GM12878 (cell line): ENCODE data around the gene OR2M3. TPM values are rescaled to one million over a fixed set of nuclear protein-coding genes. Genes with fewer than 3 reads are reported as not detected.

Source experiments
- FOXM1 ChIP-seq: IDR thresholded peaks from 2 replicates; pipeline ENCODE4 v1.6.1; 2012; ENCODE audit warnings: low read depth, mild to moderate bottlenecking, inconsistent platforms, low read length, moderate library complexity
- HDAC2 ChIP-seq: fragments of 200-600 bp; sonication (generic); IDR thresholded peaks from 2 replicates; pipeline ENCODE4 v1.6.1; 2017
- KAT2A ChIP-seq: conservative IDR thresholded peaks from 2 replicates; pipeline ENCODE4 v1.6.1; 2011; ENCODE audit warnings: low read depth, low read length; ENCODE audit not compliant: control insufficient read depth
- MEF2A ChIP-seq: IDR thresholded peaks from 2 replicates; pipeline ENCODE4 v1.6.1; 2011; ENCODE audit warnings: low read depth, mild to moderate bottlenecking, low read length, moderate library complexity; ENCODE audit not compliant: insufficient read depth
- SMC3 ChIP-seq: IDR thresholded peaks from 2 replicates; pipeline ENCODE4 v1.6.1; 2011; ENCODE audit warnings: low read length, improper control_type of control experiment, borderline replicate concordance
- YBX1 ChIP-seq: fragments of 450-650 bp; IDR thresholded peaks from 2 replicates; pipeline ENCODE4 v1.6.1; 2016; ENCODE audit warnings: antibody characterized with exemption
- polyA plus RNA-seq, 11 experiments: library from polyadenylated mRNA; depleted of rRNA in 4 of 11; unstranded in 6 of 11; stranded (reverse) in 5 of 11; fragments of >200 nt; fragmentation: Nextera tagmentation in 4 of 11; fragmentation: Illumina TruSeq in 1 of 11; extraction: Ambion mirVana in 4 of 11; extraction: Trizol in 1 of 11; gene quantifications; 1 replicate in 1 of 11; 2 replicates in 10 of 11; pipeline versions ENCODE4 v1.2.1 to v1.2.3, GENCODE V29; 2011 to 2016; ENCODE audit warnings: inconsistent platforms in 2 of 11, missing spikeins in 2 of 11, low read depth in 1 of 11
- total RNA-seq, 4 experiments: library from RNA; depleted of rRNA in 3 of 4; stranded (reverse); fragments of >200 nt in 3 of 4; fragmentation: Illumina TruSeq in 1 of 4; extraction: Trizol in 1 of 4; gene quantifications; 2 replicates each; pipeline versions ENCODE4 v1.2.1 to v1.2.3, GENCODE V29; 2013 to 2021
- TF ChIP-seq, protein P1 (sequence below): fragments of 450-650 bp; IDR thresholded peaks from 2 replicates; pipeline ENCODE4 v1.6.1; 2018; ENCODE audit warnings: mild to moderate bottlenecking, low read depth, moderate library complexity; ENCODE audit not compliant: partially characterized antibody
- TF ChIP-seq, protein P2 (sequence below): IDR thresholded peaks from 2 replicates; pipeline ENCODE4 v1.6.1; 2012; ENCODE audit warnings: improper control_type of control experiment, low read depth, low read length; ENCODE audit not compliant: insufficient replicate concordance
- TF ChIP-seq, protein P3 (sequence below): fragments of 450-650 bp; IDR thresholded peaks from 2 replicates; pipeline ENCODE4 v1.6.1; 2017; ENCODE audit warnings: mild to moderate bottlenecking, low read depth, inconsistent platforms; ENCODE audit not compliant: poor library complexity, severe bottlenecking
- TF ChIP-seq, protein P4 (sequence below): IDR thresholded peaks from 2 replicates; pipeline ENCODE4 v1.6.1; 2012; ENCODE audit warnings: low read depth, low read length, improper control_type of control experiment
- TF ChIP-seq, protein P5 (sequence below): IDR thresholded peaks from 2 replicates; pipeline ENCODE4 v1.6.1; 2011; ENCODE audit warnings: borderline replicate concordance, low read depth, mild to moderate bottlenecking, moderate library complexity, mixed read lengths, low read length; ENCODE audit not compliant: insufficient read depth; ENCODE audit errors: extremely low read length

OR2M3 gene
- total and polyA plus RNA-seq, 10 of the 15 experiments (the other 5 are each of a cell fraction or from before 2014, with no cell fraction given): 0.05 TPM; not detected in 9

DNA sequence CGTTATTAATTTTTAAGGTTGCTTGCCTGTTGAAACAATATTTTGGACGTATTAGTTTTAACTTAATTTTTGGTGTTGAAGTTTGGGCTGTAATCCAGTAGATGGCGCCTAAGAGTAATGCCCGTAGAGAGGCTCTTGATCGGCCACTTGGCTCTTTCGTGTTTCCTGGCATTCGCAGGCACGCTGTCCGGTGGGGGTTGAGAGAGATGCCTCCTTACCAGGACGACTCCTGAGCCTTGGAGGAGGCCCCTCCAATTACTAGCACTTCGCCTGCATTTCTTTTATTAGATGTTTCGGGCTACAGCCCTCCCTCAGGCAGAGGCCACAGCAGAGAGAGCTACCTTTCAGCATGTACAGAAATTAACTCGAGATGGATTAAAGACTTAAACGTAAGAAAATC lies 46.1 kb downstream of the OR2M3 start (continued):
- TF ChIP-seq, protein P1, sequence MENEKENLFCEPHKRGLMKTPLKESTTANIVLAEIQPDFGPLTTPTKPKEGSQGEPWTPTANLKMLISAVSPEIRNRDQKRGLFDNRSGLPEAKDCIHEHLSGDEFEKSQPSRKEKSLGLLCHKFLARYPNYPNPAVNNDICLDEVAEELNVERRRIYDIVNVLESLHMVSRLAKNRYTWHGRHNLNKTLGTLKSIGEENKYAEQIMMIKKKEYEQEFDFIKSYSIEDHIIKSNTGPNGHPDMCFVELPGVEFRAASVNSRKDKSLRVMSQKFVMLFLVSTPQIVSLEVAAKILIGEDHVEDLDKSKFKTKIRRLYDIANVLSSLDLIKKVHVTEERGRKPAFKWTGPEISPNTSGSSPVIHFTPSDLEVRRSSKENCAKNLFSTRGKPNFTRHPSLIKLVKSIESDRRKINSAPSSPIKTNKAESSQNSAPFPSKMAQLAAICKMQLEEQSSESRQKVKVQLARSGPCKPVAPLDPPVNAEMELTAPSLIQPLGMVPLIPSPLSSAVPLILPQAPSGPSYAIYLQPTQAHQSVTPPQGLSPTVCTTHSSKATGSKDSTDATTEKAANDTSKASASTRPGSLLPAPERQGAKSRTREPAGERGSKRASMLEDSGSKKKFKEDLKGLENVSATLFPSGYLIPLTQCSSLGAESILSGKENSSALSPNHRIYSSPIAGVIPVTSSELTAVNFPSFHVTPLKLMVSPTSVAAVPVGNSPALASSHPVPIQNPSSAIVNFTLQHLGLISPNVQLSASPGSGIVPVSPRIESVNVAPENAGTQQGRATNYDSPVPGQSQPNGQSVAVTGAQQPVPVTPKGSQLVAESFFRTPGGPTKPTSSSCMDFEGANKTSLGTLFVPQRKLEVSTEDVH: no peak
- TF ChIP-seq, protein P2, sequence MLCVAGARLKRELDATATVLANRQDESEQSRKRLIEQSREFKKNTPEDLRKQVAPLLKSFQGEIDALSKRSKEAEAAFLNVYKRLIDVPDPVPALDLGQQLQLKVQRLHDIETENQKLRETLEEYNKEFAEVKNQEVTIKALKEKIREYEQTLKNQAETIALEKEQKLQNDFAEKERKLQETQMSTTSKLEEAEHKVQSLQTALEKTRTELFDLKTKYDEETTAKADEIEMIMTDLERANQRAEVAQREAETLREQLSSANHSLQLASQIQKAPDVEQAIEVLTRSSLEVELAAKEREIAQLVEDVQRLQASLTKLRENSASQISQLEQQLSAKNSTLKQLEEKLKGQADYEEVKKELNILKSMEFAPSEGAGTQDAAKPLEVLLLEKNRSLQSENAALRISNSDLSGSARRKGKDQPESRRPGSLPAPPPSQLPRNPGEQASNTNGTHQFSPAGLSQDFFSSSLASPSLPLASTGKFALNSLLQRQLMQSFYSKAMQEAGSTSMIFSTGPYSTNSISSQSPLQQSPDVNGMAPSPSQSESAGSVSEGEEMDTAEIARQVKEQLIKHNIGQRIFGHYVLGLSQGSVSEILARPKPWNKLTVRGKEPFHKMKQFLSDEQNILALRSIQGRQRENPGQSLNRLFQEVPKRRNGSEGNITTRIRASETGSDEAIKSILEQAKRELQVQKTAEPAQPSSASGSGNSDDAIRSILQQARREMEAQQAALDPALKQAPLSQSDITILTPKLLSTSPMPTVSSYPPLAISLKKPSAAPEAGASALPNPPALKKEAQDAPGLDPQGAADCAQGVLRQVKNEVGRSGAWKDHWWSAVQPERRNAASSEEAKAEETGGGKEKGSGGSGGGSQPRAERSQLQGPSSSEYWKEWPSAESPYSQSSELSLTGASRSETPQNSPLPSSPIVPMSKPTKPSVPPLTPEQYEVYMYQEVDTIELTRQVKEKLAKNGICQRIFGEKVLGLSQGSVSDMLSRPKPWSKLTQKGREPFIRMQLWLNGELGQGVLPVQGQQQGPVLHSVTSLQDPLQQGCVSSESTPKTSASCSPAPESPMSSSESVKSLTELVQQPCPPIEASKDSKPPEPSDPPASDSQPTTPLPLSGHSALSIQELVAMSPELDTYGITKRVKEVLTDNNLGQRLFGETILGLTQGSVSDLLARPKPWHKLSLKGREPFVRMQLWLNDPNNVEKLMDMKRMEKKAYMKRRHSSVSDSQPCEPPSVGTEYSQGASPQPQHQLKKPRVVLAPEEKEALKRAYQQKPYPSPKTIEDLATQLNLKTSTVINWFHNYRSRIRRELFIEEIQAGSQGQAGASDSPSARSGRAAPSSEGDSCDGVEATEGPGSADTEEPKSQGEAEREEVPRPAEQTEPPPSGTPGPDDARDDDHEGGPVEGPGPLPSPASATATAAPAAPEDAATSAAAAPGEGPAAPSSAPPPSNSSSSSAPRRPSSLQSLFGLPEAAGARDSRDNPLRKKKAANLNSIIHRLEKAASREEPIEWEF: no peak
- TF ChIP-seq MEF2A: no peak
- no peak for TF ChIP-seq YBX1
- TF ChIP-seq KAT2A: no peak
- TF ChIP-seq HDAC2: no peak
- TF ChIP-seq, protein P3, sequence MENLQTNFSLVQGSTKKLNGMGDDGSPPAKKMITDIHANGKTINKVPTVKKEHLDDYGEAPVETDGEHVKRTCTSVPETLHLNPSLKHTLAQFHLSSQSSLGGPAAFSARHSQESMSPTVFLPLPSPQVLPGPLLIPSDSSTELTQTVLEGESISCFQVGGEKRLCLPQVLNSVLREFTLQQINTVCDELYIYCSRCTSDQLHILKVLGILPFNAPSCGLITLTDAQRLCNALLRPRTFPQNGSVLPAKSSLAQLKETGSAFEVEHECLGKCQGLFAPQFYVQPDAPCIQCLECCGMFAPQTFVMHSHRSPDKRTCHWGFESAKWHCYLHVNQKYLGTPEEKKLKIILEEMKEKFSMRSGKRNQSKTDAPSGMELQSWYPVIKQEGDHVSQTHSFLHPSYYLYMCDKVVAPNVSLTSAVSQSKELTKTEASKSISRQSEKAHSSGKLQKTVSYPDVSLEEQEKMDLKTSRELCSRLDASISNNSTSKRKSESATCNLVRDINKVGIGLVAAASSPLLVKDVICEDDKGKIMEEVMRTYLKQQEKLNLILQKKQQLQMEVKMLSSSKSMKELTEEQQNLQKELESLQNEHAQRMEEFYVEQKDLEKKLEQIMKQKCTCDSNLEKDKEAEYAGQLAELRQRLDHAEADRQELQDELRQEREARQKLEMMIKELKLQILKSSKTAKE: peak; percentile 48
- TF ChIP-seq, protein P4, sequence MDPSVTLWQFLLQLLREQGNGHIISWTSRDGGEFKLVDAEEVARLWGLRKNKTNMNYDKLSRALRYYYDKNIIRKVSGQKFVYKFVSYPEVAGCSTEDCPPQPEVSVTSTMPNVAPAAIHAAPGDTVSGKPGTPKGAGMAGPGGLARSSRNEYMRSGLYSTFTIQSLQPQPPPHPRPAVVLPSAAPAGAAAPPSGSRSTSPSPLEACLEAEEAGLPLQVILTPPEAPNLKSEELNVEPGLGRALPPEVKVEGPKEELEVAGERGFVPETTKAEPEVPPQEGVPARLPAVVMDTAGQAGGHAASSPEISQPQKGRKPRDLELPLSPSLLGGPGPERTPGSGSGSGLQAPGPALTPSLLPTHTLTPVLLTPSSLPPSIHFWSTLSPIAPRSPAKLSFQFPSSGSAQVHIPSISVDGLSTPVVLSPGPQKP: no peak
- TF ChIP-seq SMC3: peak; percentile 88
- TF ChIP-seq, protein P5, sequence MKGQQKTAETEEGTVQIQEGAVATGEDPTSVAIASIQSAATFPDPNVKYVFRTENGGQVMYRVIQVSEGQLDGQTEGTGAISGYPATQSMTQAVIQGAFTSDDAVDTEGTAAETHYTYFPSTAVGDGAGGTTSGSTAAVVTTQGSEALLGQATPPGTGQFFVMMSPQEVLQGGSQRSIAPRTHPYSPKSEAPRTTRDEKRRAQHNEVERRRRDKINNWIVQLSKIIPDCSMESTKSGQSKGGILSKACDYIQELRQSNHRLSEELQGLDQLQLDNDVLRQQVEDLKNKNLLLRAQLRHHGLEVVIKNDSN: no peak
- peak; percentile 35; the same call in 1 of the 2 replicates for TF ChIP-seq FOXM1
